Measurements from ENCODE around the gene ETS1.

DNA sequence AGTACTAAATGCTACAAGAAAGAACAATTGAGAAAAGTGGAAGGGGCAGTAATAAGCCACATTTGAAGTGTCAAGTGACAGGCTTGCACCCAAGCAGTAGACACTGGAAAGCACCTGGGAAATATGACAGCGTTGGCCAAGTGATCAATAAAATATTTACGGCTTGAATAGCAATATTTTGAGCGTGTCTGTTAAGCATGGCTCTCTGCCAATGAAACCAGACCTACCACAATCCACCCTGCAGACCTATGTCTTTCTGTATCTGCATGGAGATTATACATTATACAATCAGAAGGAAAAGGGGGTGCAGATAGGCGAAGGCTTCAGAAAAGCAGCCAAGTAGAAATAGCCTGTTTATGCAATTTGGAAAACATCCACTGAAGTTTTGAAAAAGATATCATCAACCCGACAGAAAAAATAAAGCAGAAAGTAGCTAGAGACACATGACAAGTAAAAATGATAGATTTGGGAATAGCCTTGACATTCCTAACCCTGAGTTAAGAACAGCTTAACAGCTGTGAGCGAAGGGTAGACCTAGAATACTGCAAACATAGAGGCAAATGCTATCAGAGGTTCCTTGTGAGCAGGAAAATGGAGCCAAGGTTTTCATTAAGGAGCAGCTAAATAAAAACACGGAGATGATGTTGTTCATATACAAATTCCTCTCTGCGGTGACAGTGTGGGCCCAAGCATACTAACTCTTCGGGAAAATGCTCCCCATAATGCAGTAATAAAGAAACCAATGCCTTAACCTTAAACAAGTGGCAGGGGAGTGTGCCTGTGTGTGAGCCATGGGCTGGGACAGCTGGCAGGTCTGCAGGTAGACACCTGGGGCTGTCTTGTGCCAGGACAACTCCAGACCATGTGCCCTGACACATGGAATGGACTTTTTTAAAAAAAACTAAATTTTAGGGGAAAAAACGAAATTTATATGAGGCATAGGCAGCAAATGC, 71.3 kb downstream of the ETS1 start:
- TF ChIP-seq, protein P1, sequence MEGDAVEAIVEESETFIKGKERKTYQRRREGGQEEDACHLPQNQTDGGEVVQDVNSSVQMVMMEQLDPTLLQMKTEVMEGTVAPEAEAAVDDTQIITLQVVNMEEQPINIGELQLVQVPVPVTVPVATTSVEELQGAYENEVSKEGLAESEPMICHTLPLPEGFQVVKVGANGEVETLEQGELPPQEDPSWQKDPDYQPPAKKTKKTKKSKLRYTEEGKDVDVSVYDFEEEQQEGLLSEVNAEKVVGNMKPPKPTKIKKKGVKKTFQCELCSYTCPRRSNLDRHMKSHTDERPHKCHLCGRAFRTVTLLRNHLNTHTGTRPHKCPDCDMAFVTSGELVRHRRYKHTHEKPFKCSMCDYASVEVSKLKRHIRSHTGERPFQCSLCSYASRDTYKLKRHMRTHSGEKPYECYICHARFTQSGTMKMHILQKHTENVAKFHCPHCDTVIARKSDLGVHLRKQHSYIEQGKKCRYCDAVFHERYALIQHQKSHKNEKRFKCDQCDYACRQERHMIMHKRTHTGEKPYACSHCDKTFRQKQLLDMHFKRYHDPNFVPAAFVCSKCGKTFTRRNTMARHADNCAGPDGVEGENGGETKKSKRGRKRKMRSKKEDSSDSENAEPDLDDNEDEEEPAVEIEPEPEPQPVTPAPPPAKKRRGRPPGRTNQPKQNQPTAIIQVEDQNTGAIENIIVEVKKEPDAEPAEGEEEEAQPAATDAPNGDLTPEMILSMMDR (IDR thresholded peaks at IDR 0.05; ENCODE audit: borderline replicate concordance, extremely low read depth, low read length, poor library complexity, severe bottlenecking), result no peak
- TF ChIP-seq EZH2 (IDR thresholded peaks at IDR 0.05; ENCODE audit: borderline replicate concordance, low read depth, low read length, severe bottlenecking), result no peak

Data from DND-41 (cell line).